GM12878 (cell line): ENCODE data around the gene GPC6. TPM values are rescaled to one million over a fixed set of nuclear protein-coding genes. Genes with fewer than 3 reads are reported as not detected.

Experiments used
- ATAC-seq: fragments of 200-7000 bp; cut with Tn5 transposase; 3 replicates; pipeline ENCODE4 v1.9.1; 2020; ENCODE audit warnings: mild to moderate bottlenecking, moderate library complexity
- BruUV-seq: library from RNA; stranded (reverse); fragments of 400-500 nt; replicated peaks from 2 replicates; lab custom pipeline; 2021; lab: Mats Ljungman, UMichigan
- CTCF ChIA-PET: fragments of 300-600 bp; sonication (Branson Sonifier 250); formaldehyde crosslinking; extraction: SDS; loops from one replicate; lab custom pipeline; 2021; ENCODE audit warnings: inconsistent platforms; lab: Yijun Ruan, JAX
- POLR2A ChIA-PET: fragments of 350-600 bp; formaldehyde crosslinking; extraction: SDS; loops from one replicate; lab custom pipeline; 2021; ENCODE audit warnings: inconsistent platforms; lab: Charles Lee
- RAD21 ChIA-PET: fragments of 300-600 bp; sonication (Branson Sonifier 250); formaldehyde crosslinking; loops from one replicate; lab custom pipeline; 2023; ENCODE audit warnings: antibody characterized with exemption; ENCODE audit not compliant: unreplicated experiment; lab: Charles Lee
- SMC1A ChIA-PET: fragments of 300-600 bp; sonication (Branson Sonifier 250); formaldehyde crosslinking; loops from one replicate; lab custom pipeline; 2023; ENCODE audit not compliant: unreplicated experiment, uncharacterized antibody; lab: Charles Lee
- DNase-seq: peaks from one replicate; pipeline ENCODE4 v3.0.0-alpha.2; 2011; ENCODE audit warnings: low read depth, low spot score
- FAIRE-seq: peaks from 3 replicates; lab custom pipeline; 2011; peaks lifted over from hg19 to GRCh38; lab: Jason Lieb, UNC
- H2AFZ ChIP-seq: 2 replicates; pipeline ENCODE4 v1.6.0; 2011; ENCODE audit warnings: low read depth, low read length, control low read depth; ENCODE audit not compliant: control insufficient read depth
- H3K27ac ChIP-seq: 2 replicates; pipeline ENCODE4 v1.5.1; 2011; ENCODE audit warnings: control low read depth; ENCODE audit not compliant: control insufficient read depth, insufficient read depth
- H3K27me3 ChIP-seq, 2 experiments: replicated peaks in 1 of 2; 2 replicates each; pipeline versions ENCODE4 v1.6.0 to v1.6.1; 2011; ENCODE audit warnings: low read length in 1 of 2; ENCODE audit not compliant: control insufficient read depth in 2 of 2, insufficient read depth in 2 of 2
- H3K36me3 ChIP-seq, 2 experiments: 2 replicates each; pipeline ENCODE4 v1.5.1; 2011; ENCODE audit warnings: low read length in 1 of 2; ENCODE audit not compliant: control insufficient read depth in 2 of 2, insufficient read depth in 2 of 2
- H3K4me1 ChIP-seq: 2 replicates; pipeline ENCODE4 v1.6.1; 2011; ENCODE audit warnings: mild to moderate bottlenecking, low read length, moderate library complexity, mixed read lengths; ENCODE audit not compliant: control insufficient read depth, insufficient read depth
- H3K4me2 ChIP-seq: 2 replicates; pipeline ENCODE4 v1.6.0; 2011; ENCODE audit warnings: control low read depth; ENCODE audit not compliant: control insufficient read depth, insufficient read depth
- H3K4me3 ChIP-seq: fragments of 200-600 bp; sonication (generic); 2 replicates; pipeline ENCODE4 v1.5.1; 2016
- H3K79me2 ChIP-seq: 2 replicates; pipeline ENCODE4 v1.6.0; 2011; ENCODE audit warnings: low read length; ENCODE audit not compliant: control insufficient read depth, insufficient read depth
- H3K9ac ChIP-seq: 2 replicates; pipeline ENCODE4 v1.8.0; 2011; ENCODE audit warnings: low read length, control low read depth, mixed read lengths; ENCODE audit not compliant: control insufficient read depth, insufficient read depth
- H3K9me3 ChIP-seq: replicated peaks from 3 replicates; pipeline ENCODE4 v1.5.1; 2011; ENCODE audit warnings: mild to moderate bottlenecking, low read length; ENCODE audit not compliant: control insufficient read depth, insufficient read depth
- H4K20me1 ChIP-seq: 2 replicates; pipeline ENCODE4 v1.6.0; 2011; ENCODE audit not compliant: control insufficient read depth, insufficient read depth
- CHD2 ChIP-seq: IDR thresholded peaks from 2 replicates; pipeline ENCODE4 v1.6.1; 2011; ENCODE audit warnings: low read depth, low read length, improper control_type of control experiment, borderline replicate concordance
- POLR2AphosphoS5 ChIP-seq: IDR thresholded peaks from 2 replicates; pipeline ENCODE4 v1.6.1; 2011; ENCODE audit warnings: mild to moderate bottlenecking, low read length, inconsistent platforms
- SMAD1 ChIP-seq: fragments of 450-650 bp; IDR thresholded peaks from 2 replicates; pipeline ENCODE4 v1.6.1; 2018; ENCODE audit warnings: mild to moderate bottlenecking, low read depth; ENCODE audit not compliant: partially characterized antibody
- SUPT20H ChIP-seq: IDR thresholded peaks from 2 replicates; pipeline ENCODE4 v1.6.1; 2011; ENCODE audit warnings: low read depth, mild to moderate bottlenecking, low read length, moderate library complexity, borderline replicate concordance; ENCODE audit not compliant: control insufficient read depth
- TARDBP ChIP-seq: IDR thresholded peaks from 2 replicates; pipeline ENCODE4 v1.6.1; 2016; ENCODE audit warnings: borderline replicate concordance
- TCF12 ChIP-seq: IDR thresholded peaks from 2 replicates; pipeline ENCODE4 v1.6.1; 2011; ENCODE audit warnings: low read depth, mild to moderate bottlenecking, low read length
- WGBS: methylation state at CpG from one replicate; pipeline ENCODE4 v1.1.6; 2016; ENCODE audit warnings: low lambda C conversion rate; ENCODE audit not compliant: insufficient replicate concordance, insufficient coverage; ENCODE audit errors: missing lambda C conversion rate; 5-methylcytosine and 5-hydroxymethylcytosine counted together
- in situ Hi-C: fragments of 300-500 bp; cut with MboI; formaldehyde crosslinking; loops from 9 replicates; pipeline ENCODE4 v1.14.3; 2018; ENCODE audit warnings: mixed read lengths
- intact Hi-C: fragments of 100-400 bp; cut with micrococcal nuclease; formaldehyde crosslinking; loops from one replicate; pipeline ENCODE4 v1.14.2; 2022; ENCODE audit not compliant: unreplicated experiment
- polyA plus RNA-seq, 11 experiments: library from polyadenylated mRNA; depleted of rRNA in 4 of 11; unstranded in 6 of 11; stranded (reverse) in 5 of 11; fragments of >200 nt; fragmentation: Nextera tagmentation in 4 of 11; fragmentation: Illumina TruSeq in 1 of 11; extraction: Ambion mirVana in 4 of 11; extraction: Trizol in 1 of 11; gene quantifications; 1 replicate in 1 of 11; 2 replicates in 10 of 11; pipeline versions ENCODE4 v1.2.1 to v1.2.3, GENCODE V29; 2011 to 2016; ENCODE audit warnings: inconsistent platforms in 2 of 11, missing spikeins in 2 of 11, low read depth in 1 of 11
- total RNA-seq, 4 experiments: library from RNA; depleted of rRNA in 3 of 4; stranded (reverse); fragments of >200 nt in 3 of 4; fragmentation: Illumina TruSeq in 1 of 4; extraction: Trizol in 1 of 4; gene quantifications; 2 replicates each; pipeline versions ENCODE4 v1.2.1 to v1.2.3, GENCODE V29; 2013 to 2021
- TF ChIP-seq, protein P1 (sequence below): fragments of 150-350 bp; IDR thresholded peaks from 2 replicates; pipeline ENCODE4 v1.6.1; 2014; ENCODE audit warnings: mild to moderate bottlenecking, low read depth, low read length
- TF ChIP-seq, protein P2 (sequence below), 3 experiments: IDR thresholded peaks in 2 of 3; conservative IDR thresholded peaks in 1 of 3; 2 replicates each; pipeline ENCODE4 v1.5.1; 2011; ENCODE audit warnings: low read depth in 3 of 3, low read length in 3 of 3, mild to moderate bottlenecking in 3 of 3, control low read depth in 2 of 3, moderate library complexity in 2 of 3, inconsistent platforms in 1 of 3, mixed read lengths in 1 of 3; ENCODE audit not compliant: control insufficient read depth in 2 of 3, insufficient read depth in 1 of 3; ENCODE audit errors: extremely low read depth in 1 of 3
- TF ChIP-seq, protein P3 (sequence below): fragments of 450-650 bp; IDR thresholded peaks from 2 replicates; pipeline ENCODE4 v1.6.1; 2018; ENCODE audit warnings: borderline replicate concordance, mild to moderate bottlenecking; ENCODE audit not compliant: partially characterized antibody
- TF ChIP-seq, protein P4 (sequence below): IDR thresholded peaks from 2 replicates; pipeline ENCODE4 v1.6.1; 2012; ENCODE audit warnings: low read length, inconsistent platforms
- TF ChIP-seq, protein P5 (sequence below): fragments of 450-650 bp; IDR thresholded peaks from 2 replicates; pipeline ENCODE4 v1.6.1; 2017; ENCODE audit warnings: mild to moderate bottlenecking, low read depth, inconsistent platforms; ENCODE audit not compliant: poor library complexity, severe bottlenecking

GPC6 gene
- total and polyA plus RNA-seq, 10 of the 15 experiments (the other 5 are each of a cell fraction or from before 2014, with no cell fraction given), result 0.03 to 0.04 (median 0.03) TPM; not detected in 7

DNA sequence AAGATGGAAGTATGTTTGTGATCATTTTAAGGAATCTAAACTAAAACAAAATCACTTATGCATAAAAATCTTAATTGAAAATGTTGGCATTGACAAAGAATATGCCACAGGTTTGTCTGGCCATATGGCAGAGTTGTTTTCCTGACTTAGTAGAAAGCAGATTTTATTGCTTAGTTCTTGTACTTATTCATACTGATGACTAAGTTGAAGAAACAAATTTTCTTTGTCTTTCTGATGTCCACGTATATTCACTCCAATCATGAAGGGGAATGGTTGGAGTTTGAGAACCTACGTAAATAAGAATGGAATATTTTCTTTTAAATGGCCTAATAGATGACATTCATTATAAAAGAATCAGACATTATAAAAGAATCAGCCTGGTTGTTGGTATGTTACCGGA lies 8.0 kb upstream of the GPC6 start (continued):
- TF ChIP-seq CHD2 (no peak), POLR2AphosphoS5 (no peak), SMAD1 (no peak)
- TF ChIP-seq, protein P1, sequence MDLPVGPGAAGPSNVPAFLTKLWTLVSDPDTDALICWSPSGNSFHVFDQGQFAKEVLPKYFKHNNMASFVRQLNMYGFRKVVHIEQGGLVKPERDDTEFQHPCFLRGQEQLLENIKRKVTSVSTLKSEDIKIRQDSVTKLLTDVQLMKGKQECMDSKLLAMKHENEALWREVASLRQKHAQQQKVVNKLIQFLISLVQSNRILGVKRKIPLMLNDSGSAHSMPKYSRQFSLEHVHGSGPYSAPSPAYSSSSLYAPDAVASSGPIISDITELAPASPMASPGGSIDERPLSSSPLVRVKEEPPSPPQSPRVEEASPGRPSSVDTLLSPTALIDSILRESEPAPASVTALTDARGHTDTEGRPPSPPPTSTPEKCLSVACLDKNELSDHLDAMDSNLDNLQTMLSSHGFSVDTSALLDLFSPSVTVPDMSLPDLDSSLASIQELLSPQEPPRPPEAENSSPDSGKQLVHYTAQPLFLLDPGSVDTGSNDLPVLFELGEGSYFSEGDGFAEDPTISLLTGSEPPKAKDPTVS, result no peak

DNA sequence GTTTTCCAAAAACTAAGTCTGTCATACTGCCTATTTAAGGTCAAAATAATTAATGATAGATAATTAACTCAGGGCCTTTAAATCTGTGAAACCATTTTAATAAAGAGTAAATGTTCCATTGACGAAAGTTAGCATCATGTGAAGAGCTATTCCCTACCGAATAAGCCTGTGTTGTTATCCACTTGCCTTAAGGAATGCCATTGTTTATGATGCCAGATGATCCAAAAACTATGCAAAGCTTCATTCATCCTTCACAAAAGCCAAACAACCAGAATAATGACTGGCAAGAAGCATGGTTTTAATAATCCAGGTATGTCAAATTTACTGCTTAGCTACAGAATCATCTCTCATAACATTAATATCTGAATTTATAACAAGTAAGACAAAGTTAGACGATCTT lies 6.5 kb upstream of the GPC6 start:
- in situ Hi-C loops (no loop called here), intact Hi-C loops (no loop called here)
- SMC1A ChIA-PET, result no interaction called here
- Histone ChIP-seq H3K9me3 (no peaks in the 10 kb centered on the region), H3K4me1 (no peaks in the 10 kb centered on the region), H3K79me2 (no peaks in the 10 kb centered on the region), H3K27ac (no peak overlapping the region), H3K9ac (no peak overlapping the region), H4K20me1 (no peaks in the 10 kb centered on the region), H3K4me3 (no peak overlapping the region), H3K4me2 (no peak overlapping the region), H3K36me3 (no peaks in the 10 kb centered on the region), H2AFZ (no peak overlapping the region), H3K27me3 (no peaks in the 10 kb centered on the region)
- FAIRE-seq, result no peak
- POLR2A ChIA-PET, result no interaction called here
- no peak for DNase-seq
- BruUV-seq, result no TSS peak
- RAD21 ChIA-PET, result no interaction called here
- CTCF ChIA-PET, result interaction anchor here (0.7 kb wide), 1 partner anchor 339 kb away, joined by 3 read pairs; no protein-coding TSS in a partner anchor
- ATAC-seq, result no peak
- WGBS, result 2% methylated on average over 3 of the region's 3 CpGs
- TF ChIP-seq TARDBP (no peak), SUPT20H (no peak), TCF12 (no peak)
- TF ChIP-seq, protein P2, sequence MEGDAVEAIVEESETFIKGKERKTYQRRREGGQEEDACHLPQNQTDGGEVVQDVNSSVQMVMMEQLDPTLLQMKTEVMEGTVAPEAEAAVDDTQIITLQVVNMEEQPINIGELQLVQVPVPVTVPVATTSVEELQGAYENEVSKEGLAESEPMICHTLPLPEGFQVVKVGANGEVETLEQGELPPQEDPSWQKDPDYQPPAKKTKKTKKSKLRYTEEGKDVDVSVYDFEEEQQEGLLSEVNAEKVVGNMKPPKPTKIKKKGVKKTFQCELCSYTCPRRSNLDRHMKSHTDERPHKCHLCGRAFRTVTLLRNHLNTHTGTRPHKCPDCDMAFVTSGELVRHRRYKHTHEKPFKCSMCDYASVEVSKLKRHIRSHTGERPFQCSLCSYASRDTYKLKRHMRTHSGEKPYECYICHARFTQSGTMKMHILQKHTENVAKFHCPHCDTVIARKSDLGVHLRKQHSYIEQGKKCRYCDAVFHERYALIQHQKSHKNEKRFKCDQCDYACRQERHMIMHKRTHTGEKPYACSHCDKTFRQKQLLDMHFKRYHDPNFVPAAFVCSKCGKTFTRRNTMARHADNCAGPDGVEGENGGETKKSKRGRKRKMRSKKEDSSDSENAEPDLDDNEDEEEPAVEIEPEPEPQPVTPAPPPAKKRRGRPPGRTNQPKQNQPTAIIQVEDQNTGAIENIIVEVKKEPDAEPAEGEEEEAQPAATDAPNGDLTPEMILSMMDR (IDR thresholded peaks at IDR 0.05 in 2 of 3, conservative IDR thresholded peaks at IDR 0.05 in 1 of 3; ENCODE audit: control insufficient read depth in 2 of 3, extremely low read depth in 1 of 3, insufficient read depth in 1 of 3, low read depth in 3 of 3, low read length in 3 of 3), result no peak
- TF ChIP-seq, protein P3, sequence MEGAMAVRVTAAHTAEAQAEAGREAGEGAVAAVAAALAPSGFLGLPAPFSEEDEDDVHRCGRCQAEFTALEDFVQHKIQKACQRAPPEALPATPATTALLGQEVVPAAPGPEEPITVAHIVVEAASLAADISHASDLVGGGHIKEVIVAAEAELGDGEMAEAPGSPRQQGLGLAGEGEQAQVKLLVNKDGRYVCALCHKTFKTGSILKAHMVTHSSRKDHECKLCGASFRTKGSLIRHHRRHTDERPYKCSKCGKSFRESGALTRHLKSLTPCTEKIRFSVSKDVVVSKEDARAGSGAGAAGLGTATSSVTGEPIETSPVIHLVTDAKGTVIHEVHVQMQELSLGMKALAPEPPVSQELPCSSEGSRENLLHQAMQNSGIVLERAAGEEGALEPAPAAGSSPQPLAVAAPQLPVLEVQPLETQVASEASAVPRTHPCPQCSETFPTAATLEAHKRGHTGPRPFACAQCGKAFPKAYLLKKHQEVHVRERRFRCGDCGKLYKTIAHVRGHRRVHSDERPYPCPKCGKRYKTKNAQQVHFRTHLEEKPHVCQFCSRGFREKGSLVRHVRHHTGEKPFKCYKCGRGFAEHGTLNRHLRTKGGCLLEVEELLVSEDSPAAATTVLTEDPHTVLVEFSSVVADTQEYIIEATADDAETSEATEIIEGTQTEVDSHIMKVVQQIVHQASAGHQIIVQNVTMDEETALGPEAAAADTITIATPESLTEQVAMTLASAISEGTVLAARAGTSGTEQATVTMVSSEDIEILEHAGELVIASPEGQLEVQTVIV, result no peak
- TF ChIP-seq, protein P4, sequence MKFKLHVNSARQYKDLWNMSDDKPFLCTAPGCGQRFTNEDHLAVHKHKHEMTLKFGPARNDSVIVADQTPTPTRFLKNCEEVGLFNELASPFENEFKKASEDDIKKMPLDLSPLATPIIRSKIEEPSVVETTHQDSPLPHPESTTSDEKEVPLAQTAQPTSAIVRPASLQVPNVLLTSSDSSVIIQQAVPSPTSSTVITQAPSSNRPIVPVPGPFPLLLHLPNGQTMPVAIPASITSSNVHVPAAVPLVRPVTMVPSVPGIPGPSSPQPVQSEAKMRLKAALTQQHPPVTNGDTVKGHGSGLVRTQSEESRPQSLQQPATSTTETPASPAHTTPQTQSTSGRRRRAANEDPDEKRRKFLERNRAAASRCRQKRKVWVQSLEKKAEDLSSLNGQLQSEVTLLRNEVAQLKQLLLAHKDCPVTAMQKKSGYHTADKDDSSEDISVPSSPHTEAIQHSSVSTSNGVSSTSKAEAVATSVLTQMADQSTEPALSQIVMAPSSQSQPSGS, result no peak
- TF ChIP-seq, protein P5, sequence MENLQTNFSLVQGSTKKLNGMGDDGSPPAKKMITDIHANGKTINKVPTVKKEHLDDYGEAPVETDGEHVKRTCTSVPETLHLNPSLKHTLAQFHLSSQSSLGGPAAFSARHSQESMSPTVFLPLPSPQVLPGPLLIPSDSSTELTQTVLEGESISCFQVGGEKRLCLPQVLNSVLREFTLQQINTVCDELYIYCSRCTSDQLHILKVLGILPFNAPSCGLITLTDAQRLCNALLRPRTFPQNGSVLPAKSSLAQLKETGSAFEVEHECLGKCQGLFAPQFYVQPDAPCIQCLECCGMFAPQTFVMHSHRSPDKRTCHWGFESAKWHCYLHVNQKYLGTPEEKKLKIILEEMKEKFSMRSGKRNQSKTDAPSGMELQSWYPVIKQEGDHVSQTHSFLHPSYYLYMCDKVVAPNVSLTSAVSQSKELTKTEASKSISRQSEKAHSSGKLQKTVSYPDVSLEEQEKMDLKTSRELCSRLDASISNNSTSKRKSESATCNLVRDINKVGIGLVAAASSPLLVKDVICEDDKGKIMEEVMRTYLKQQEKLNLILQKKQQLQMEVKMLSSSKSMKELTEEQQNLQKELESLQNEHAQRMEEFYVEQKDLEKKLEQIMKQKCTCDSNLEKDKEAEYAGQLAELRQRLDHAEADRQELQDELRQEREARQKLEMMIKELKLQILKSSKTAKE, result no peak
